Skin of body (tissue), 2 donors: ENCODE data around the gene ZNF248. TPM values are rescaled to one million over a fixed set of nuclear protein-coding genes. Genes with fewer than 3 reads are reported as not detected.
"Not testable (repeated sequence)": the region's sequence is repeated elsewhere in the genome, so short reads cannot be mapped to it uniquely, and the experiment has no call there.

ENCODE experiments used
- DNase-seq: peaks from one replicate; lab custom pipeline; 2025; lab: John Stamatoyannopoulos, UW
- total RNA-seq: library from RNA; depleted of rRNA; stranded (reverse); fragments of >200 nt; gene quantifications from one replicate; pipeline ENCODE4 v1.2.3, GENCODE V29; 2014

ZNF248 gene
- total RNA-seq: 17.9 TPM

DNA sequence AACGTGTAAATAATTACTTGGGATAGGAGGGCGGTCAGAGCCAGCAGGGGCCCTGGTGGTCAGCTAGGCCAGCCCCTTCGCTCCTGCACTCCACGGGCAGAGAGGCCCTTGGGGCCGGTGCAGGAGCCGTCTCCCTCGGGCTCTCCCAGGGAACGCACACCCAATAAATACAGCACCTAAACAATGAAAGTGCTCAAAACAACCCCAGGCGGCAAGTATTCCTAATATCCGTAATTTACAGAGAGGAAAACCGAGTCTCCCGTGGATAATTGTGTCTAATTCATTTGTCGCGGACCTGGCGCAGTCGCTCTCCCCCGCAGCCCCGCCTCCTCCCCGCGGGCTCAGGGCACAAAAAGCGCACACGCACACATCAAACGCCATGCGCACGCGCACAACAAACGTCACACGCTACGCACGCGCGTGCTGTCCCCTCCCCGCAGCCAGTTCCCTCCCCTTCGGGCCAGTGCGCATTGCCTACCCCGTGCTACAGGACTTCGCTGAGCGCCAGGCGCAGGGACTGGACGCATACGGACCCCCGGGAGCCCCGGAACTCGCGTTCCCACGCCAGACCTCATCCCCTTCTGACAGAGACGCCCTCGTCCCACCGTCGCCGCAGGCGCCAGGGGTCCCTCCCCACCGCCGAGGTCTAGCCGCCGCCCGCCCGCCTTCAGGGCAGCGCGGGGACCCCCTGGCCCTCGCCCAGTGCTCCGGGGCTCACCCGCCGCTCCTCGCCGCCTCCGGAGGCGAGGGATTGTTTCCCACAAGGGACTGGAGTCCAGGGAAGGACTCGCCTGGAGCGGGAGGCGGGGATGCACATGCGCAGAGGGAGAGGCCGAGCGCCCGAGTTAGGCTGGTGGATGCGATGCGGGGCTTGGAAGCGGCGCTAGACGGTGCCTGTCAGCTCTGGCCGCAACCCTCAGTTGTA lies at the start of gene ZNF248:
TSS of gene ZNF248 (minus strand) at position 324 of the 925 bp plus-strand sequence. CDS start 1,300 bp downstream, outside the sequence.
- DNase-seq: peak; percentile 97

DNA sequence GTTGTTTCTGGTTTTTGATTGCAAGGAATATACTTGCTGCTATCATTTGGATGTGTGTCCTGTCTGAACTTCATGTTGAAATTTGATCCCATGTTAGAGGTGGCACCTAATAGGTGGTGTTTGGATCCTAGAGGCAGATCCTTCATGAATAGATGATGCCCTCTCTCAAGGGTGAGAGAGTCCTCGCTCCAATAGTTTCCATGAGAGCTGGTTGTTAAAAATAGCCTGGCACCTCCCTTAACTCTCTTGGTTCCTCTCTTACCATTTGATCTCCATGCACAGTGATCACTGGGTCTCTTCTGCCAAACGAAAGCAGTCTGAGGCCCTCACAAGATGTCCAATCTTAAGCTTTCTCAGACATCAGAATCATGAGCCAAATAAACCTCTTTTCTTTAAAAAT lies 49.0 kb upstream of the ZNF248 start:
- no peak for DNase-seq

DNA sequence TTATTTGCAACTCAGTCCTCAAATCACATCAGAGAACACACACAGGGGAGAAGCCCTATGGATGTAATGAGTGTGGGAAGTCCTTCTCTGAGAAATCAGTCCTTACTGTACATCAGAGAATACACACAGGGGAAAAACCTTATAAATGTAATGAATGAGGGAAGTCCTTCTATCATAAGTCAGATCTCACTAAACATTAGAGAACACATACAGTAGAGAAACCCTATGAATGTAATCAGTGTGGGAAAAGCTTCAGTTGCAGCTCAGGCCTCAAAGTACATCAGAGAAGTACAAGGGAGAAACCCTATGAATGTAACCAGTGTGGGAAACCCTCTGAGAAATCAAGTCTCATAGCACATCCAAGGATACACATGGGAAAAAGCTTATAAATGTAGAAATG lies 39.0 kb upstream of the ZNF248 start:
- no peak for DNase-seq

DNA sequence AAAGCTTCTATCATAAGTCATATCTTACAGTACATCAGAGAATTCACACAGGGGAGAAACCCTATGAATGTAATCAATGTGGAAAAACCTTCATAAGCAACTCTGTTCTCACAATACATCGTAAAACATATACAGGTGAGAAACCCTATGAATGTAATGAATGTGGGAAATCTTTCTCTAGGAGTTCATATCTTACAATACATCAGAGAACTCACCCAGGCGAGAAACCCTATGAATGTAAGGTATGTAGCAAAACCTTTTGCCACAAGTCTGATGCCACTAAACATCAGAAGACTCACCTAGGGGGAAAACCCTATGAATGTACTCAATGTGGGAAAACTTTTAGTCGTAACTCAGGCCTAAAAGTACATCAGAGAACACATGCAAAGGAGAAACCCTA lies 38.3 kb upstream of the ZNF248 start:
- no peak for DNase-seq

DNA sequence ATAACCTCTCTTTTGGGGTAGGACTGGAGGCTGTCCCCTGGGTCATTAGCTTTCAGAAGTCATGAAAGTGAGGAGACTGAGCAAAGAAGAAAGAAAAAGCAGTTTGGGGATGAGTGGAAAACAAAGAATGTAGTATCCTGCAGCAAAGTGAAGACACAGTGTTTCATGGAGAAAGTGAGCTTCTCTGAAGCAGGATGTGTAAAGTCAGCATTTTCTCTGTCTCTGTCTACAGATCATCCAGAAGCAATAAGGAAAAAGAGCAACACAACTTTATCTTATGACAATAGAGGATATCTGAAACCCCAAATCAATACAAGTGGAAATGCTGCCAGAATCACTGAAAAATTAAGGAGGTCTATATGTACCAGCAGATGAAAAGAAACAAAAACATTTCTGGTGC lies 28.4 kb upstream of the ZNF248 start:
- no peak for DNase-seq

DNA sequence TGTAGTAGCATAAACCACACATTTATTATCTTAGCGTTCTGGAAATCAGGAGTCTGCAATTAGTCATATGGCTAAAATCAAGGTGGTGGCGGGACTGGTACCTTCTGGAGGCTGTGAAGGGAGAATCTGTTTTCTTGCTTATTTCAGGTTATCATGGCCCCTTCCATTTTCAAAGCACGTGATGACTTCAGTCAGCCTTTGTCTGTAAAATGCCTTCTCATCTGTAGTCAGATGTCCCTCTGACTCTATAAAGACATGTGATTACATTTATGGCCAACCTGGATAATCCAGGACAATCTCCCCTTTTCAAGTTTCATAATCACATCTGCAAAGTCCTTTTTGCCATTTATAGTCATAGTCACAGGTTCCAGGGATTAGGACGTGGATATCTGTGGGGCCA lies 15.5 kb upstream of the ZNF248 start:
- DNase-seq: no peak

DNA sequence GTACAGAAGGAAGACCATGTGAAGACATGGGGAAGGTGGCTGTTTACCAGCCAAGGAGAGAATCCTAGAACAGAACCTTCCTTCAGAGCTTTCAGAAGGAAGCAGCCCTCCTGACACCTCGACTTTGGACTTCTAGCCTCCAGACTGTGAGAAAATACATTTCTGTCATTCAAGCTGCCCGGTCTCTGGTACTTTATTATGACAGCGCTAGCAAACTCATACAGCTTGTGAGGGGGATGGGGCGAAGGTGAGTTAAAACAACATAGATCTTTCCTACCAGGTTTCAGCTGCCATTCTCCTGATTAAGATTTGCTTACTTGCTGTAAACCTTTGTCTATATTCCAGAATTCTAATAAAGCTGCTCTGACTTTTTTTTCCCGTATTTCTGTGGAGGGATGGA lies 14.9 kb upstream of the ZNF248 start:
- no peak for DNase-seq

DNA sequence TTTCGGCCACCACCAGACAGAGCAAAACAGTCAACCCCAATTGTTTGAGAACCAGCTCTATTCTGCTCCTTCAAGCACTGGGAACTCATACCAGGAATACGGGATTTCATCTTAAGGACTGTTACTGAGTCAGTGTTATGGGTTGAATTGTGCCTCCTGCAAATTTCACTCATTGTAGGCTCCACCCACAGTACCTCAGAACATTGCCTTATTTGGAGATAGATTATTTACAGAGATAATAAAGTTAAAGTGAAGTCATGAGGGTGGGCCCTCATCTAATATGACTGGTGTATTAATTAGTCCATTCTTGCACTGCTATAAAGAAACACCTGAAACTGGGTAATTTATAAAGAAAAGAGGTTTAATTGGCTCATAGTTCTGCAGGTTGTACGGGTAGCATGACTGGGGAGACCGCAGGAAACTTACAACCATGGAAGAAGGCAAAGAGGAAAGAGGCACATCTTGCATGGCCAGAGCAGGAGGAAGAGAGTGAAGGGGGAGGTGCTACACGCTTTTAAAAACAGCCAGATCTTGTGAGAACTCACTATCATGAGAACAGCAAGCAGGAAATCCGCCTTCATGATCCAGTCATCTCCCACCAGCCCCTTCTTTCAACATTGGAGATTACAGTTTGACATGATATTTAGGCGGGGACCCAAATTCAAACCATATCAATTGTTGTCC lies 14.3 kb upstream of the ZNF248 start:
- no peak for DNase-seq

DNA sequence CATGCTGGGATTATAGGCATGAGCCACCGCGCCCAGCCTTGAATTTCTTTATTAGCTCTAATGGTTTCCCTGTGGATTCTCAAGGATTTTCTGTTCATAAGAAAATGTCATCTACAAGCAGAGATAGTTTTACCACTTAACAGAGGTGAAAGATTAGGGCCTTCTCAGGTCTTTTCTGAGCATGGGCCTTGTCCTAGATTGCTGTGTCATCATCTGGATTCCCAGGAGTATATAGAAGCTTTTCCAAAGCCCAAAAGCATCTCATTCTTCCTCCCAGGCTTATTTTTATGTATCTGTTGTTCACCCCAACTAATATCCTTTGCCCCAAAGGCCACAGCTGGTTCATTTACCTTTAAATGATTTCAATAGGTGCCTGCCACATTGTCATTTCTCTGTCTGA lies 13.7 kb upstream of the ZNF248 start:
- no peak for DNase-seq

DNA sequence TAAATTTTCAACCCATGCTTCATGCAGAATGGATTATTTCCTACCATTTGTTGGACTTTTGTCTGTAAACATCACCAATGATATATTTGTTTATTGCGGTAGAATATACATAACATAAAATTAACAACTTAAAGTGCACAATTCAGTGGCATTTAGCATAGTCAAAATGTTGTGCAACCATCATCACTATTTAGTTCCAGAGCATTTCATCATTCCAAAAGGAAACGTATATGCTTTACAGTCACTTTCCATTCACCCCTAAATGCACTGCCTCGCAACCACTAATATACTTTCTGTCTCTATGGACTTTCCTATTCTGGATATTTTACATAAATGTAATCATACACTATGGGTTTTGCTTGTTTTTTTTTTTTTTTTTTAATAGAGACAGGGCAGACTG lies 11.4 kb upstream of the ZNF248 start:
- no peak for DNase-seq

DNA sequence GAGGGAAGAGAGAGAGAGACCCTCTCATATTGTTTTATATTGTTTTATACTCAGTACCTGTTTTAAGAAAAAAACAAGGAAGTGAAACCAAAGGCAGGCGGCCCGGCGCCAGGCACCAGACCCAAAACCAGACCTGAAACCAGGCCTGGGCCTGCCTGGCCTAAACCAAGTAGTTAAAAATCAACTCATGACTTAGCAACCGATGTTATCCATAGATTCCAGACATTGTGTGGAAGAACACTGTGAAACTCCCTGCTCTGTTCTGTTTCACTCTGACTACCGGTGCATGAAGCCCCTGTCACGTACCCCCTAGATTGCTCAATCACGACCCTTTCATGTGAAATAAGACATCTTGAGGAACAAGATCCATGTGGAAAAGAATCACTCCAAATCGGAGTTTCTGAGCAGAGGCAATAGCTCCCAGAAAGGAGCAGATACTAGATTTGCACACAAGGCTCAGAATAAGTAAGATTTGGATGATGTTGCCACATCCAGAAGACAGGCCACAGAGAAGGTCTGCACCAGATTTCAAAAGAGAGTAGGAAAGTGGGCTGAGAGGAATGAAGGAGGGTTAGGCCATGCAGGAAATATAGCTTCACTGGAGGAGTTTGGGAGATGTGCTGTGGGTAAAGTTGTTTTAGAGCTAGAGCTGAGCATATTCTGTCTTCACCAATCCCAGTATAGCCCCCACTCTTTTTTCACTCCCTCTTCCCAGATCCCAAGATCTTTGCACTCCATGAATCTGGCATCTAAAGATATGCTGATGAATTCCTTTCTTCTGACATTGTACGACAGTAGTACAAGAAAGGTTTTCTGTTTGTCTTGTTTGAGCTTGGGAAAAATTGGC lies 8.8 kb upstream of the ZNF248 start:
- no peak for DNase-seq

DNA sequence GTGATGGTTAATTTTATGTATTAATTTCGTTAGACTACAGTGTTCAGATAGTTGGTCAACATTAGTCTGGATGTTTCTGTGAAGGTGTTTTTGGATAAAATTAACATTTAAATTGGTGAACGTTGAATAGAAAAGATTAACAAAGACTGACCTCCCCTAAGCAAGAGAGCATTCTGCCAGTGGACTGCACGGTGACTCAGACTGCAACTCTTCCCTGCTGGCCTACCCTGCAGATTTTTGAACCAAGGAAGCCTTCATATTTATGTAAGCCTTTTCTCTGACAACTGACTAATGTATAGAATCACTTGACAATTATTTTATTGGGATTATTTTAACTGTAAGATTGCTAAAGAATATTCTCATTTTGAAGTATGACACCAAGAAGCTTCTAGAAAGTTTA lies 7.9 kb upstream of the ZNF248 start:
- no peak for DNase-seq

DNA sequence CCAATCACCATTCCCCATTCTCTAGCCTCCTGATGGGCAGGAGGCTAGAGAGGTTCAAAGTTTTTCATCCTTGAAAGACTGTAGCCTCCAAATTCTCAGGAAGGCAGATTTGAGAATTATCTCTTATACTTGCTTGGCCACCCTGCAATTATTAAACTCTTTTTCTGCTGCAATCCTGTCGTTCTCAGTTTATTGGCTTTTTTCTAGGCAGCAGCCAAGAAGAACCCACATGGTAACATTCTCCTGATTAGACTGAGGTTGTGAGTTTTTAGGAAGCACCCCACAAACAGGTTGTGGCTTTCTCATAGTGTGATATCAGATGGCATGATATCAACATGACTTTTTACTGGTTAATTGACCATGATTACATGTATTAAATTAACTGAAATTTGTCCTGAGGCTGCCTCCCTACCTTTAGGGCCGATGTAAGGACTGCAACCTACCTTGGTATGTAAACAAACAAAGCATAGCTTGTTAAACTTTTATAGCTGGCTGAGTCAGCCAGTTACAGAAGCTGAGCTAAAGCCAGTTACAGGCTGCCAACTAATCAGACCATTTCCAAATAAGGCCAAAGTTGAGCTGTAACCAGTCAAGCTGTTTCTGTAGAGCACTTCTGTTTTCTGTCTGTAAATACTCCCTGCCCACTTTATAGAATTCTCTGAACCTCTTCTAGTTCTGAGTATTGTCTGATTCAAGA lies 3.2 kb upstream of the ZNF248 start:
- DNase-seq: no peak

DNA sequence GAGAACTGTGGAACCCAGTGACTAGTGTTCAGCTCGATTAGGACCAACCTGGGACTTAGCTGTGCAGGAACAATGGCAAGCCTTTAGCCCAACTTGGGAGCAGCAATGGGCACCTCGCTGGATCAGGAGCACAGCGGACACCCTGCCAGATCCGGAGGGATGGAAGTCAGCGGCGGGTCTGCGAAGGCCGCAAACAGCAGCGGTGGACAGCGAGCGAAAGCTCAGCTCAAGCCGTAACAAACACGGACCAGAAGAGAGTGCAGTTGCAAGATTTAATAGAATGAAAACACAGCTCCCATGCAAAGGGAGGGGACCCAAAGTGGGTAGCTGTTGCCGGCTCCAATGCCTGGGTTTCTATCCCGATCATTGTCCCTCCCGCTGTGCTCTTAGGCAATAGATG lies 1.9 kb upstream of the ZNF248 start:
- DNase-seq: not testable (repeated sequence)

DNA sequence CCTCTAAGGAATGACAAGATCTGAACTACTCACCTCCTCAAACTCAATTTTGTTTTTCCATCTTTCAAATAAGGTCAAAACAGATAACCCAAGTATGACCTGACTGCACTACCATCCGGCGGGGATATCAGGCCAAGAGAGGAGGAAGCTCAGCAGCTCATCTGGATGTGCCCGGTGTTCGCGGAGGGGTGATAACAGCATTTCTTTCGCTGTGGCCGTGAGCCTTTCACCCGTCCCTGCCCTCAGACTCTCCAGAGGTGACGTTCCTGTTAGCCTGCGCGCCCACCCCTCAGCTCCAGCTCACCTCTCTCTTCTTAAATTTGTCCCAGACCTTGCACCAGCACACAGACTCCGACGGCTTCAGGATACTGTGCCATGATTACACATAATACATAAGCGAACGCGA lies 526 bp downstream of the ZNF248 start:
- no peak for DNase-seq

DNA sequence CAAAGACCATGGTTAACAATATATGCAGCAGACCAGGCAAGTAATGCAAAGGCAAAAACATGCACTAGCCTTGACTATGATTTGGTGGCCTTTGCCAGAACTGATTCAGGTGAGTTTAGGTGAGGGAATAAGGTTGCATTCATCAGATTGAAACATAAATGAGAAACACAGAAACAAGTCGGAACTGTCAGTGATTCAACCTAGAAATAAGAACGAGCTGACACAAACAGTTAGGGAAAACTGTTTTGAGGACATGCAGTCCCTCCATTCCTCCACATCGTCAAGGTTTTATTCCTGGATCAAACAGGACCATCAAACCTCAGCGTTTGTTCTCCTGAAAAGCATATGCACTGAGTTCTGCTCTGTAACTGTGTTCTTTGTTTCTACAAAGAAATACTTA lies 1.8 kb downstream of the ZNF248 start:
- DNase-seq: no peak

DNA sequence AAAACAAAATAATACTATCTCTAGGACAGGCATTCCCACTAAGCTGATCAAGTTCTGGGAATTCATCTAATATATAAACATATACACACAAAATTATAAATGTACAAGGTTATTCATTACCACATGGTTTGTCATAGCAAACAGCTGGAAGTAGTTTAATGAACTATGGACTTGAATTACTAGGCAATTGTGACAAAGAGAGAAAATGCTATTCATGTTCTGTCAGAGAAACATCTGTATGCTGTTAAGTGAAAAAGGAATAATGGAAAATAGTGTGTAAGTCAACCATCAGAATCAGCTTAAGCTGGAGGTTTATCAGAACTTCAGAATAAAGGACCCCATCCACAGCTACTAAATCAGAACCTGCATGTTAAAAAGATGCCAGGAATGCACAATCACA lies 2.8 kb downstream of the ZNF248 start:
- DNase-seq: peak; percentile 66

DNA sequence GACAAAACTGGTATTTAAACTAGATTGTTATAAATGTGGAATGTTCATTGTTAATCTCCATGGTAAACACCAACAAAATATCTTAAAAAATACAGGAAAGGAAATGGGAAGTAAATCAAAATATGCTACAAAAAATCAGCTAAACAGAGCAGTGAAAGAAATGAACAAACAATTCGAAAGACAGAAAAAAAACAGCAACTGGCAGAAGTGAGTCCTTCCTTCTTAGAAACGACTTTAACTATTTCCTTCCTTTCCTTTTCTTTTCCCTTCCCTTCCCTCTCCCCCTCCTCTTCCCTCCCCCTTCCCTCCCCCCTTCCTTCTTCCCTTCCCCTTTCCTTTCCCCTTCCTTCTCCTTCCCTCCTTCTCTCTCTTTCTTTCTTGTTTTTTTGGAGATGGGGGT lies 12.8 kb downstream of the ZNF248 start:
- DNase-seq: no peak

DNA sequence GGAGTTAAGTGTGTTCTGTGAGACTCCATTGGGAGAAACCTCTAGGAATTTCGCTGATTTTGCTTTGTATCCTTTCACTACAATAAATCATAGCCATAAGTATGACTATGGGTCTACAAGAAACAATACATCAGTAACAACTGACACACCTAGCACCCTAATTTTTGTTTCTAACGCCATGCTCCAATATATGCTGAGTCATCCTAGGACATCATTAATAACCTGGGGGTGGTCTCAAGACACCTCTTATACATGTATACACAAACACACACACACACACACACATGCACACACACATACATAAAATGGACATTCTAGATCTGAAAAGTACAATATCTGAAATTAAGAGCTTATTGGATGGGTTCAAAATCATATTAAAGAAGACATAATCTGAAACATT lies 18.2 kb downstream of the ZNF248 start:
- no peak for DNase-seq

DNA sequence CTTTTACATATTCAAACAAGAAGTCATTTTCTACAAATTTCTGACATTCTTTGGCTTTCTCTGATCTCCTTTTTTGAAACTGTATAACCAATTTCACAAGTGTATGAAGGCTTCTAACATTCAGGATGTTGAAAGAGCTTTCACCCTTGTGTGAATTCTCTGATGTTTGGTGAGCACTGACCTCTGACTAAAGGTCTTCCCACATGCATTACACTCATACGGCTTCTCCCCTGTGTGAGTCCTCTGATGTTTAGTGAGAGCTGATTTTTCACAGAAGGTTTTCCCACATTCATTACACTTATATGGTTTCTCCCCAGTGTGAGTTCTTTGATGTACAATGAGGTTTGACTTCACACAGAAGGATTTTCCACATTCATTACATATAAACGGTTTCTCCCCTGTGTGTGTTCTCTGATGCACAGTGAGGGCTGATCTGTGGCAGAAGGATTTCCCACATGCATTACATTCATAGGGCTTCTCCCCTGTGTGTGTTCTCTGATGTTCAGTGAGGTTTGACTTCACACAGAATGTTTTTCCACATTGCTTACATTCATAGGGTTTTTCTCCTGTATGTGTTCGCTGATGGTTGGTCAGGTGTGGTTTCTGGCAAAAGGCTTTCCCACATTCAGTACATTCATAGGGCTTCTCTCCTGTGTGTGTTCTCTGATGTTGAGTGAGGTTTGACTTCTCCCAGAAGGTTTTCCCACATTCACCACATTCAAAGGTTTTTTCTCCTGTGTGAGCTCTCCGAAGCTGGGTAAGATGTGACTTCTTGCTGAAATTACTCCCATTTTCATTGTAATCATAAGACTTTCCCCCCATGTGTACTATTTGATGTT lies 25.7 kb downstream of the ZNF248 start:
- no peak for DNase-seq
